Measurements from ENCODE around the gene ARFGAP1.

Gene ARFGAP1

GRCh38 chr20:63293871-63294535 is 21.4 kb downstream of the ARFGAP1 start:
- no peak for TF ChIP-seq CTCF (IDR thresholded peaks at IDR 0.05; ENCODE audit: low read depth, low read length)
- Histone ChIP-seq H3K27ac (peak overlapping the region; percentile 67), H3K36me3 (peaks cover 6% of the 10 kb centered on the region), H3K9me3 (ENCODE audit: severe bottlenecking) (no peaks in the 10 kb centered on the region), H3K4me3 (ENCODE audit: low read depth, low read length) (no peak overlapping the region), H3K27me3 (ENCODE audit: insufficient read depth, low read depth, severe bottlenecking) (no peaks in the 10 kb centered on the region)
- DNase-seq: no peak

- Histone ChIP-seq H3K27me3 (ENCODE audit: insufficient read depth, low read depth, severe bottlenecking) (no peaks in the 10 kb centered on the region), H3K4me3 (ENCODE audit: low read depth, low read length) (no peak overlapping the region), H3K27ac (no peak overlapping the region; the same call in 1 of the 2 replicates), H3K36me3 (peaks cover under 1% of the 10 kb centered on the region), H3K9me3 (ENCODE audit: severe bottlenecking) (no peaks in the 10 kb centered on the region)
- DNase-seq: no peak
- no peak for TF ChIP-seq CTCF (IDR thresholded peaks at IDR 0.05; ENCODE audit: low read depth, low read length)
Observed at GRCh38 chr20:63294536-63294900, 21.9 kb downstream of the ARFGAP1 start.

GRCh38 chr20:63295018-63295417 is 22.4 kb downstream of the ARFGAP1 start:
- Histone ChIP-seq H3K4me3 (ENCODE audit: low read depth, low read length) (no peak overlapping the region), H3K27me3 (ENCODE audit: insufficient read depth, low read depth, severe bottlenecking) (no peaks in the 10 kb centered on the region), H3K36me3 (no peaks in the 10 kb centered on the region), H3K27ac (no peak overlapping the region), H3K9me3 (ENCODE audit: severe bottlenecking) (no peaks in the 10 kb centered on the region)
- no peak for TF ChIP-seq CTCF (IDR thresholded peaks at IDR 0.05; ENCODE audit: low read depth, low read length)
- DNase-seq: no peak

- Histone ChIP-seq H3K9me3 (ENCODE audit: severe bottlenecking) (no peaks in the 10 kb centered on the region), H3K27ac (no peak overlapping the region), H3K4me3 (ENCODE audit: low read depth, low read length) (no peak overlapping the region), H3K36me3 (no peaks in the 10 kb centered on the region), H3K27me3 (ENCODE audit: insufficient read depth, low read depth, severe bottlenecking) (no peaks in the 10 kb centered on the region)
- peak; percentile 63 for TF ChIP-seq CTCF (IDR thresholded peaks at IDR 0.05; ENCODE audit: low read depth, low read length)
- peak; percentile 68 for DNase-seq
Observed at GRCh38 chr20:63295422-63295821, 22.8 kb downstream of the ARFGAP1 start.

GRCh38 chr20:63295846-63296245 is 23.2 kb downstream of the ARFGAP1 start:
- no peaks in the 10 kb centered on the region for H3K27me3 ChIP-seq (ENCODE audit: insufficient read depth, low read depth, severe bottlenecking)
- DNase-seq: no peak
- no peaks in the 10 kb centered on the region for H3K36me3 ChIP-seq
- no peak overlapping the region for H3K27ac ChIP-seq
- no peaks in the 10 kb centered on the region for H3K9me3 ChIP-seq (ENCODE audit: severe bottlenecking)
- no peak overlapping the region for H3K4me3 ChIP-seq (ENCODE audit: low read depth, low read length)
- no peak for TF ChIP-seq CTCF (IDR thresholded peaks at IDR 0.05; ENCODE audit: low read depth, low read length)

Data from WERI-Rb-1 (cell line).